Fibroblast of peridontal ligament (primary cell): ENCODE results near the gene TMIE.

Experiments
- DNase-seq: peaks from one replicate; pipeline ENCODE4 v3.0.0-alpha.2; 2010; ENCODE audit errors: extremely low read depth

TMIE gene

GRCh38 chr3:46708401-46709156, 7.4 kb downstream of the TMIE start:
- no peak for DNase-seq

GRCh38 chr3:46709157-46709654, 8.0 kb downstream of the TMIE start:
- no peak for DNase-seq

- DNase-seq: no peak
Observed at GRCh38 chr3:46709721-46710120, 8.5 kb downstream of the TMIE start.

- no peak for DNase-seq
Observed at GRCh38 chr3:46710229-46710628, 9.0 kb downstream of the TMIE start.

GRCh38 chr3:46710671-46711295, 9.6 kb downstream of the TMIE start:
- no peak for DNase-seq

GRCh38 chr3:46711305-46711704, 10.1 kb downstream of the TMIE start:
- DNase-seq: no peak

GRCh38 chr3:46711760-46712159, 10.6 kb downstream of the TMIE start:
- no peak for DNase-seq

- DNase-seq: no peak
Observed at GRCh38 chr3:46712191-46713049, 11.2 kb downstream of the TMIE start.

GRCh38 chr3:46713050-46713897, 12.1 kb downstream of the TMIE start:
- DNase-seq: no peak

- no peak for DNase-seq
Observed at GRCh38 chr3:46713898-46714552, 12.8 kb downstream of the TMIE start.

- no peak for DNase-seq
Observed at GRCh38 chr3:46714728-46715506, 13.7 kb downstream of the TMIE start.

GRCh38 chr3:46715507-46716175, 14.4 kb downstream of the TMIE start:
- no peak for DNase-seq

GRCh38 chr3:46716461-46717441, 15.6 kb downstream of the TMIE start:
- no peak for DNase-seq

GRCh38 chr3:46717447-46718231, 16.4 kb downstream of the TMIE start, which contains the start of gene PRSS50:
PRSS50 (minus strand) TSS chr3:46717869; CDS start chr3:46717824, 45 bp downstream.
- no peak for DNase-seq

- no peak for DNase-seq
Observed at GRCh38 chr3:46719044-46719565, 17.9 kb downstream of the TMIE start.

GRCh38 chr3:46719735-46720271, 18.6 kb downstream of the TMIE start:
- no peak for DNase-seq

- DNase-seq: no peak
Observed at GRCh38 chr3:46721009-46721408, 19.8 kb downstream of the TMIE start.
